ENCODE results near the gene ENTPD7.
"Not testable (repeated sequence)": the region's sequence is repeated elsewhere in the genome, so short reads cannot be mapped to it uniquely, and the experiment has no call there.

The ENTPD7 gene, protein sequence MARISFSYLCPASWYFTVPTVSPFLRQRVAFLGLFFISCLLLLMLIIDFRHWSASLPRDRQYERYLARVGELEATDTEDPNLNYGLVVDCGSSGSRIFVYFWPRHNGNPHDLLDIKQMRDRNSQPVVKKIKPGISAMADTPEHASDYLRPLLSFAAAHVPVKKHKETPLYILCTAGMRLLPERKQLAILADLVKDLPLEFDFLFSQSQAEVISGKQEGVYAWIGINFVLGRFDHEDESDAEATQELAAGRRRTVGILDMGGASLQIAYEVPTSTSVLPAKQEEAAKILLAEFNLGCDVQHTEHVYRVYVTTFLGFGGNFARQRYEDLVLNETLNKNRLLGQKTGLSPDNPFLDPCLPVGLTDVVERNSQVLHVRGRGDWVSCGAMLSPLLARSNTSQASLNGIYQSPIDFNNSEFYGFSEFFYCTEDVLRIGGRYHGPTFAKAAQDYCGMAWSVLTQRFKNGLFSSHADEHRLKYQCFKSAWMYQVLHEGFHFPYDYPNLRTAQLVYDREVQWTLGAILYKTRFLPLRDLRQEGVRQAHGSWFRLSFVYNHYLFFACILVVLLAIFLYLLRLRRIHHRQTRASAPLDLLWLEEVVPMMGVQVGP

DNA sequence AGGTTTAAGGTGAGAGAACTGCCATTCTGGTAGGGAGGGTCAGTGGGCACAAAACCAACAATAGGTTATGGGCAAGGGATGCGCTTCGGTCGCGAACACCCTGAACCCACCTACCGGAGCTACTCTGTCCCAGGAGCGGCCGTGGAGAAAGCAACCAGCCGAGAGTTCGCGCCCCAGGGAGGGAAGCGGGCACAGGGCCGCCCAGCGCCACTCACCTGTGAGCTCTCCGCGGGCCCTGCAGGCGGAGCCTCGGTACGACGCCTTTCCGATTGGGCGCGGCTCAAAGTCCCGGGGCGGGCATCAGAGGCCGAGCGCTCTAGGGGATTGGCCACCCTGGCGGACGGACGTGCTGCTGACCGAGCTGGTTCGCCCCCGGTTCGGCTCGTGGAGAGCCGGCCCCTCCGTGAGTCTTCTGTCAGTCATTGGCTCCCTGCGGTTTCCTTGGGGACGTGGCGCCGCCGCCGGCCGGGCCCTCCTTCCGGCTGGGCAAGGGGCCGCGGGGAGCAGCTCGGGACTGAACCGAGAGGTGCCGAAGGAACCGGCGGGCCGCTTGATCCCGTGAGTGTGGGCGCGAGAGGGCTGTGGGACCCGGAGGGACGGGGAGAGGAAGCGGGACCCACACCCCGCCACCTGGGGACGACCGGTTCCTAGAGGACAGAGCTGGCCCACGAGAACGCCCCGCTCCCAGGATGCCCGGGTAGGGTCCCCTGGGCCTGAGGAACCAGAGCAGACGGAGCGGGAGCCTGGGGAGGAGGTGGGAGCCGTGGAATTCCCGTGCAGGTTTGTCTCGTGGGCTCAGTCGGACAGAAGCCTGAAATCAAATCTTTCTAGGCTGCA, at the start of gene ENTPD7:
ENTPD7 (plus strand) TSS at position 479 of the 837 bp plus-strand sequence. CDS start 448 bp downstream, outside the sequence.
- DNase-seq, result peak; percentile 98

DNA sequence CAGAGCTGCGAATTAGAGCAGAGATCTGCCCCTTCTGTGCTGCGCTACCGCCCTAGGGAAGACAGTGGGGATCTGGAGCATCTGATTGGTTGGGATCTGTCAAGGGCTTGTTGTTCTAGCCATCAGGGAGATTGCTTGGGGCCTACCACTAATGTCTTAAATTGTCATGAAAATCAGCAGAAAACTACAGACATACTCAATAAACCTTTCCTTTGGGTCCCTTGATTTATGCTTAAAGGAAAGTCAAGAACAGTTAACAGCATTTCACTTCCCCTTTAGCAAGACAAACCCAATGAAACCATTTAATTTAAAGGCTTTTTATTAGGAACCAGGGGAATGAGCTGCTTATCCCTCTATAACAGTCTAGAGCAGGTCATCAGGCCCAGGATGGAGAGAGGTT, 49.1 kb upstream of the ENTPD7 start:
- no peak for DNase-seq

DNA sequence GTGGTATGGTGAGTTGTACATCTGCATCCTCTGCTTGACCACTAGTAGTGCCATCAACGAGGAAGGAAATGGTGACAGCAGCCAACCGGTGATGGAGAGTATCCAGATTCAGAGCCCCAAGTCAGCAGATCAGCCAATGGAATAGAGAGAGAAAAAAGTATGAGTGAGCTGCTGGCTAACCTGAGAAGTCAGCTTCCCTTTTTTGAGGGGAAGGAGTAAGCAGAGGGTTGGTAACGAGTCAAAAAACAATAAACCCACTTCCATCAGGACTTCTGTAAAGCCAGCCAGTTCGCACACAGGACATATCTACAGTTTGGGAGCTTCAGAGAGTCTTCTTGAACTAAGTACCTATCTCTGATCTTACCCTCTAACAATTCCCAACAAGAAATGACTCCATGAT, 48.0 kb upstream of the ENTPD7 start:
- DNase-seq, result no peak

DNA sequence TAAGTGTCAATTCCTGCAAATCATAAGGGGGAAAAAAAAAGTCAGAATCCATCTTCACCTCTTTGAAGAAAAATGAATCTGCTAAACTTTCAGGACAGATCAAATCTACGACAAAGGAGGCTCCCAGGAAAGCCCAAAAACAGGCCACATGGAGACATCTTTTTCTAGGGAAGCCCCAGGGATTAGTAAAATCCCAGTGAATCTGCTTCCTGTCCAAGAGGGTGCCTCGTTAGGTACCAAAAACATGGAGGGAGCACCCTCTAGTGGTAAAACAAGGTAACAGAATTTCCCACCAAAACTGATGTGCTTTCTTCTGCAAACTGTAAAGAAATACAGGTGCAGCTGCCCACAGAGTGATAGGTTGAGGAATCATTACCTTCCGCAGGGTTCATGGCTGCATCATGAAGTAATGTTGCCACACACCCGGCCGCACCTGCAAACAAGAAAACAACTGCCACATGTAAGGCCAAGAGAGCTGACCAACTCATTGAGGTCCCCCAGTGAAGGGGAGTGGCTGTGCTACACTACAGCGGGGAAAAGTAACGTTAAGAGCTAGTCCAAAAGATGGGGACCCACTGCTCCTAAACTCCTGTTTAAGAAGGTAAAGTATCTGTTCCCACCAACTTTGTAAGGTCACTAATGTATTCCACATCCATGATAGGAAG, 47.0 kb upstream of the ENTPD7 start:
- DNase-seq, result peak; percentile 66

DNA sequence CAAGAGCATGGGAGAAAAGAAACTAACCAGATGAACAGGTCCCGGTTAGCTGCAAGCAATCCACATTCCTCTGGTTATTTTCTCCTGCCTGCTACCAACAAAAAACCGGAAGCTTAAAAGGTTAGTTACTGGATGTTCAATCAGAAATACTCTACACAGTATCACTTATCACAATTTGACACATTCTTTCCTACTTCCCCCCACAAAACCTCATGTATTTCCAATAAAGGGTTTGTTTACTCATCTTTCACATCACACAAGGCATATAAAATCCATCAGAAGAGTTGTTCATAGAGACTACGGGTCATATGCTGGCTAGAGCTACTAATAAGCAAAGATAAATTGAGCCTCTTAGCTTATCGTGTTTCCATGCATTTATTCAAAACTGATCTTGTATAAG, 43.9 kb upstream of the ENTPD7 start:
- DNase-seq, result no peak

DNA sequence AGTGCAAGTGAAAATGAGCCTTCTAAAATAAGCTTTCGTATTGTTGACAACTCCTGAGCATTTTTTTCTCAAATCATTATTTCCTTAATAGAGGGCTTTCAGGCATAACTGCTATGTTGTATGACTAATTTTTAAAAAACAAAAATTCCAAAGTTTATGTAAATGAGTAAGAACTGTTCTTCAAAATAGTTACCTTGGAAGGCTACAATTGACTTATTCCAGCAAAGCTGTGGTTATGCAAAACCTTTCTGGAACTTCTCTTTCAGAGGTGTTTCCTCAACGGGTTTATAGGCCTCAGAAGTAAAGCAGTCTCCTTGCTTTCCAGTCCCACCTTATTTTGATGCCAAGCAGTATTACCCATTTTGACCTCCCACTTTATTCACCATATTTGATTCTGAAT, 41.6 kb upstream of the ENTPD7 start:
- DNase-seq, result no peak

DNA sequence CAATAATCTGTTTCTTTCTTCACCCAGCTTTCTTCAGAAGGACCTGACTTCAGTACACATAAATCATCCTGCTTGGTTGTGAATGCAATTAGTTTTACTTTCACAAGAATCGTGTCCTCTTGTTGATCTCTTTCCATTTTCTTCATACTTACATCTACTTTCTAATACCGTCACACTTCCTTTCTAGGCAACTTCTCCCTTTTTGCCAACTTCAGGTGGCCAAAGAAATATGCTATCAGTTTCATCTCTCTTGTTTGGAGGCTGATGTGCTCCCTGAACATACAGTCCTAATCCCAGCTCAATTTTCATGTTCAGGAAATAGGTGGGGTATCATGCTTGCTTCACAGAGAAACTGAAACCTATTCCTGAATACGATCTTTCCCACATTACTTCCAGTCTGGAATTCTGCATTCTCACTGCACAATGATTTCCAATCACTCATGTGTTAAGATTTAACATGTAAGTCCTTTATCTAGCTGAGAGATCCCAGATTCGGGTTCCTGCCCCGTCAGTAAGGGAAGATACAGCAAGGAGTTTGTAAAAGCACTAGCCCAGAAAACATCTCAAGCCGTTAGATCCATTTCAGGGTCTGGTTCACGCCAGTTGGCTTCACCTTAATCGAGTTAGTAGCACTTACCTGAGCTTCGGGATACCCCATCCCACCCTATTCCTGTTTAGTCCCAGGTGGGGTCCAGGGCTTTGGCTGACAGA, 40.1 kb upstream of the ENTPD7 start:
- peak; percentile 12 for DNase-seq

DNA sequence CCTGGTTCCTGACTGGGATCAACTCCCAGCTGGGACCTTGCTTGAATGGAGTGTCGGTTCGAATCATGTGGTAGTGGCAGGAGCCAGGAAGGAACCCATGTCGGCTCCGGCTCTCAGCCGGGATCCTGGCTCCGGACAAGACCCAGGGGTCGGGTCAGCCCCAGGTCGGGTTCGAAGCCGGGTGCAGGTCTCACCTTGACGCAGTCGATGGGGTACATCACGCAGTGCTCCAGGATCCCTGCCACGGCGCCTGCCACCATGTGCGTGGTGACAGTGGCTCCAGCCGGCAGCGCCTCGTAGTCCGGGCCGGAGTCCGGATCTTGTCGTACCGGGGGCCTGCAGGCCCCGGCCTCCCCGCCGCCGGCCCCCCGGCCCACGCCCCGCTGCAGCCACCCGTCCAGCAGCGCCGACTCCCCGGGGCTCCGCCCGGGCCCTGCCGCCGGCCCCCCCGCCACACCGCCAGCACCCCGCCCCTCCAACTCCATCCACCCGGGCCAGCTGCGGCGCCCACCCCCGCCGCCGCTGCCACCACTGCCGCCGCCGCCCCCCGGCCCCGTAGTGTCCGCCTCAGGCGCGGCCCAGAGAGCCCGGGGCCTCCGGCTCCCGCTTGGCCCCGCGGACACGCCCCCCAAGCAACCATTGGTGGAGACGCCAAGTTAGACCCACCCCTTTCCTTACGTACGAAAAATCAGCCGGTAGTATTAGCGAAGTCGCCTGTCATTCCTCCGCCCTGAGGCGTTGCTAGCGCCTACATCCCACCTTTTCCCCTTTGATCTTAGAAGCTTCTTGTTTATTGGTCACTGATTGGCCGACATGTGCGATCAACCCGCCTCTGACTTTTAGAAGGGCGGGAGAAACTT, 39.2 kb upstream of the ENTPD7 start, which contains the start of gene SLC25A28:
SLC25A28 (minus strand) TSS at position 589 of the 860 bp plus-strand sequence; CDS start at position 485, 104 bp downstream.
- peak; percentile 100 for DNase-seq

DNA sequence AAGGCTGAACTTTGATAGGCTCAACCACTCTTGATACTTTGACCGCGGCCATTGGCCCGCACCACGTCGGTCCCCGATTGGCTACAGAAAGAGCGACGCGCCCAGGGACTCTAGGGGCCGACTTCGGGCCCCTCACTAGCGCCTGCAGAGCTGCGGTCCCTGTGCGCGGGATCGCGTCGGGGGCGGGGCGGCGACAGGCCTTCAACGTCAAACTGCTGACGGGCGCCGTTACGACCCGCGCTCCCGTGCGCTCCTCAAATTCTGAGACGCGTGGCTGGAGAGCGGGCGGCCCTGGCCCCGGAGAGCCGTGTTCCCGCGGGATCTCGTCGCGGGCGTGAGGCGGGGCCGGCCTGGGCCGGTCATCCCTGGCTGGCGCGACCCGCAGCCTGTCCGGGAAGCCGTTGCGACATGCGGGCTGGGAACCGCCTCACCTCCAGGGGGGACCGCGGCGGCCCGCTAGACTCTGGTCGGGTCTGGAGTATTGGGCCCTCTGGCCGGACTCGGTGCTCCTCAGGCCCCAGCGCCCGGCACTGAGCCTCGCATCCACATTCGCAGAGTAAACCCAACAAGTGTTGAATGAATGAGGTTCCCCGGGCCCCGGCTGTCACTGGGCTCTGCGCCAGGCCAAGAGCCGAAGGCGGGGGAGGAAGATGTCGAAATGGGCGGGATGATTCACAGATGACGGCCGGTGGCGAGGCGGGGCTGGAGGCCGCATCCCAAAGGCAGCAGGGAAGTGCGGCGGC, 38.4 kb upstream of the ENTPD7 start:
- DNase-seq, result peak; percentile 94

DNA sequence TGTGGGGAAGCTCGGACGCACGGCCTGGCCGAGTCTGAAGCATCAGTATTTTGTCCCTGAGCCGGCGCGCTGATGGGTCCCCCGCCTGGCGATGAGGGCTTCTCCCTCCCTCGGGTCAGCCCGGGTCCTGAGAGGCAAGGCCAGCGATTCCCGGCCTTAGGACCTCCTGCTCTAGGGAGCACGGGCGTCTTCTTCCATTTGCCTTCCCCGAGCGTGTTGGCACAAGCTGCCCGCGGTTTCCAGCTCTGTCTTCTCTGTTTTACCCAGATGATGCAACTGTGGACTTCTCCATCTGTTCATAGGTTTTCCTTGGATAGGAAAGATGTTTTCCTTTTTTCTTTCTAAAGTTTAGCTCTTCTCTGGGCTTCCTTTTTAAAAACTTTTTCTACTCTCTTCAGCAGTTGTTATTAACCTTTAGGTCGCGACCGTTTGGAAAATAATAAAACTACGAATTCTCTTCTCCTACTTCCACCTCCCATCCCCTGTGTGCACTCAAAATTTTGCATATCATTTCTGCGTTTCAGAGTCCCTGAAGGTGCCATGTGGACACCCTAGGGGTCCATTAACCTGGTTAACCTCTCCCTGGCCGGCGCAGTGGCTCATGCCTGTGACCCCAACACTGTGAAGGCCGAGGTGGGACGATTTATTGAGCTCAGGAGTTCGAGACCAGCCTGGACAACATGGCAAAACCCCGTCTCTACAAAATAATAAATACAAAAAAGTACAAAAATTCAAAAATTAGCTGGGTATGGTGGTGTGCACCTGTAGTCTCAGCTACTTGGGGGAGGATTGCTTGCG, 37.7 kb upstream of the ENTPD7 start:
- no peak for DNase-seq

DNA sequence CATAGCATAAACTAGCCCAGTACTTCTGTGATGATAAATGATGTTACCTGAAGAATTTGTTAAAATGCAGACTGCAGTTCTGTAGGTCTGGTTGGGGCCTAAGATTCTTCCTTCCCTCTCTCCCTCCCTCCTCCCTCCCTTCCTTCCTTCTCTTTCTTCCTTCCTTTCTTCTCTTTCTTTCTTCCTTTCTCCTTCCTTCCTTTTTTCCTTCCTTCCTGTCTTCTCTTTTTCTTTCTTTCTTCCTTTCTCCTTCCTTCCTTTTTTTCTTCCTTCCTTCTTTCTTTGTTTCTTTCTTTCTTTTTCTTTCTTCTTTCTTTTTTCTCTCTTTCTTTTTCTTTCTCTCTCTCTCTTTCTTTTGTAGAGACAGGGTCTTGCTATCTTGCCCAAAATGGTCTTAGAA, 35.4 kb upstream of the ENTPD7 start:
- DNase-seq, result no peak

DNA sequence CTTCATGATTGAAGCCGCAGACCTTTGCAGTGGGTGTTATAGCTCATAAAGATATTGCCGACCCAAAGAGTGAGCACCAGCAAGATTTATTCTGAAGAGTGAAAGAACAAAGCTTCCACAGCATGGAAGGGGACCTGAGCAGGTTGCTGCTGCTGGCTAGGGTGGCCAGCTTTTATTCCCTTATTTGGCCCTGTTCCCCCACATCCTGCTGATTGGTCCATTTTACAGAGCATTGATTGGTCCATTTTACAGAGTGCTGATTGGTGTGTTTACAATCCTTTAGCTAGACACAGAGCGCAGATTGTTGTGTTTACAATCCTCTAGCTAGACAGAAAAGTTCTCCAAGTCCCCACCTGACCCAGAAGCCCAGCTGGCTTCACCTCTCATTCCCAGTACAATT, 34.2 kb upstream of the ENTPD7 start:
- DNase-seq, result not testable (repeated sequence)

DNA sequence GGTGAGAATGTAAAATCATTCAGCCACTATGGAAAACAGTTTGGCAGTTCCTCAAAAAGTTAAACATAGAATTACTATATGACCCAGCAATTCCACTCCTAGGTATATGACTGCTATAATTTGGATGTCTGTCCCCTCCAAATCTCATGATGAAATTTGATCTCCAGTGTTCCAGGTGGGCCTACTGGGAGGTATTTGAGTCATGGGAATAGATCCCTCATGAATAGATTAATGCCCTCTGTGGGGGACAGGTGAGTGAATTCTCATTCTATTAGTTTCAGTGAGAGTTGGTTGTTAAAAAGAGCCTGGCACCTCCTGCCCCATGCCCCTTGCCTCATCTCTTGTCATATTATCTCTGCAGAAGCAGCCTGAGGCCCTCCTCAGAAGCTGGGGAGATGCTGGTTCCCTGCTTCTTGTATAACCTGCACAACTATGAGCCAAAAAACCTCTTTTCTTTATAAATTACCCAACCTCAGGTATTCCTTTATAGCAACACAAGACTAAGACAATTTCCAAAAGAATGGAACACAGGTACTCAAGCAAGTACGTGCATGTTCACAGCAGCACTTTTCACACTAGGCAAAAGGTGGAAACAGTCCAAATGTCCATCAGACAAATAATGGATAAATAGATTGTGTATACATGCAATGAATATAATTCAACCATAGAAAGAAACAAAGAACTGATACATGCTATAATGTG, 30.2 kb upstream of the ENTPD7 start:
- no peak for DNase-seq

DNA sequence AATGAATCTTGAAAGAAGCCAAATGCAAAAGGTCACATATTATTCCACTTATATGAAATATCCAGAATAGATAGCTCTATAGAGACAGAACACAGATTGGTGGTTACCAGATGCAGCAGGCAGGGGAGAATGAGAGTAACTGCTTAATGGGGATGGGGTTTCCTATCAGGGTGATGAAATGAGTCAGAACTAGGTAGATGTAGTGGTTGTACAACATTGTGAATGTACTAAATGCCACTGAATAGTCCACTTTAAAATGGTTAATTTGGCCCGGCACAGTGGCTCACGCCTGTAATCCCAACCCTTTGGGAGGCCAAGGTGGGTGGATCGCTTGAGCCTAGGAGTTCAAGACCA, 29.7 kb upstream of the ENTPD7 start:
- DNase-seq, result no peak

DNA sequence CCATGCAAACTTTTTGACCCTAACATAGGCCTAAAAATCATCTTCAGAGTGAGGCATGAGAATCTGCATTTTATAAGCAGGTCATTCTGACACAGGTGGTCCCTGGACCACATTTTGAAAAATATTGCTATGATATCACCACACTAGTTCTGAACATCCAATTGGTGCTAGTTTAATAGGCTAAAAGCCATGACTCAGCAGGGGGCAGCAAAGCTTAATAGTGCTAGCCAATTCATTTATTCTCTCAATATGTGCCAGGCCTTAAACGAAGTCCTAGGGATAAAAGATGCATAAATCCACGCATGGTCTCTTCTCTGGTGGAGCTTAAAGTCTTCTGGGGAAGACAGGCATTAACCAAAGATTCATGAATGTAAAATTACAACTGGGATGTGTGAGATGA, 28.9 kb upstream of the ENTPD7 start:
- DNase-seq, result peak; percentile 67

DNA sequence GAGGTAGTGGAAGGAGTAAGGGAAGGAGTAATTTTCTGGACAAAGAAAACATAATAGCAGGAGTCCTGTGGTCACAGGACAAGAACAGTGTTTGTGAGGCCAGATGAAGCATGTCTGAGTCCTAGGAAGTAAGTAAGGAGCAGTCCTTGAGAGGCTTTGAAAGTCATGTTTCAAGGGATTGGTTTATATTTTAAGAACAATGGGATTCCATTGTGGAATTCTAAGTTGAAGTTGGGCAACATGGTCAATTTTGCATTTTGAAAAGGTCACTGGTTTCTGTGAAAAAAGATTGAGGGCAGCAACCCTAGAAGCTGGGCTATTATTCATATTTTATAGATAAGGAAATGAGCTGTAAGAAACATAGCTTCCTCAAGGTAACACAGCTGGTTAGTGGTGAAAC, 28.3 kb upstream of the ENTPD7 start:
- peak; percentile 12 for DNase-seq

DNA sequence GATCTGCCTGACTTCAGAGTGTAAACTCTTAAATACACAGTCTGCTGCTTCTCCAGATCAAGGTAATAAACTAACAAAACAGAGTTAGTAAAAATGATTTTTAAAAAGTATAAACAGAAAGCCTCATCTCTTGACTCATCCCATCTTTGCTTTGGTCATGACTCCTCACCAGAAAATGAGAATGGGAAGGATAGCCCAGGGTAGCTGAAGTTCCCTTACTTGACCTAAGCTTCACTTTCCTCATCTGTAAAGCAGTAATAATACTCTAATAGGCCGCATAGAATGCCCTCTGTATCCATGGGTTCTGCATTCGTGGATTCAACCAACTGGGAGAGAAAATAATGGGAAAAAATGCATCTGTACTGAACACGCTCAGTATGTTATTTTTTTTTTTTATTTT, 27.8 kb upstream of the ENTPD7 start:
- DNase-seq, result peak; percentile 71

DNA sequence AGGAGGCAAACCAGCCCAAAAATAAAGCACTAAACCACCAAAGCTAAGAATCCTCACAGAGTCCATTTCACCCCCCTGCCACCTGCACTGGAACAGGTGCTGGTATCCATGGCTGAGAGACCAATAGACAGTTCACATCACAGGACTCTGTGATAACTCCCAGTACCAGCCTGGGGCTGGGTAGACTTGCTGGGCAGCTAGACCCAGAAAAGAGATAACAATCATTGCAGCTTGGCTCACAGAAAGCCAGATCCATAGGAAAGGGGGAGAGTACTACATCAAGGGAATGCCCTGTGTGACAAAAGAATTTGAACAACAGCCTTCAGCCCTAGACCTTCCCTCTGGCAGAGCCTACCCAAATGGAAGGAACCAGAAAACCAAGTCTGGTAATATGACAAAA, 25.5 kb upstream of the ENTPD7 start:
- no peak for DNase-seq

DNA sequence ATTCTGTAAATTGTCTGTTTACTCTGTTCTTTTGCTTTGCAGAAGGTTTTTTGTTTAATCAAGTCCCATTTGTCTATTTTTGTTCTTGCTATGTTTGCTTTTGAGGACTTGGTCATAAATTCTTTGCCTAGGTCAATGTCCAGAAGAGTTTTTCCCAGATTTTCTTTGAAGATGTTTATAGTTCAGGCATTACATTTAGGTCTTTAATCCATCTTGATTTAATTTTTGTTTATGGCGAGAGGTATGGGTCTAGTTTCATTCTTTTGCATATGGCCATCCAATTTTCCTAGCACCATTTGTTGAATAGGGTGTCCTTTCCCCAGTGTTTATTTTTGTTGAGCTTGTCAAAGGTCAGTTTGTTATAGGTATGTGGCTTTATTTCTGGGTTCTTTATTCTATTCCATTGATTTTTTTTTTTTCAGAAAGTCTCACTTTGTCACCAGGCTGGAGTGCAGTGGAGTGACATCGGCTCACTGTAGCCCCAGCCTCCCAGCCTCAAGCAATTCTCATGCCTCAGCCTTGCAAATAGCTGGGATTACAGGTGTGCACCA, 11.6 kb upstream of the ENTPD7 start:
- DNase-seq, result no peak

Measured in HCEC 1CT (cell line).